WTC11 (cell line): Measurements from ENCODE around the gene TLR7. TPM values are rescaled to one million over a fixed set of nuclear protein-coding genes. Genes with fewer than 3 reads are reported as not detected.

Source experiments
- ATAC-seq: fragments of 200-7000 bp; cut with Tn5 transposase; 2 replicates; pipeline ENCODE4 v1.10.0; 2021; ENCODE audit warnings: mild to moderate bottlenecking, moderate library complexity
- CTCF ChIA-PET: fragments of 300-600 bp; sonication (Branson Sonifier 250); formaldehyde crosslinking; loops from one replicate; lab custom pipeline; 2021; ENCODE audit warnings: antibody characterized with exemption; lab: Charles Lee
- POLR2A ChIA-PET: fragments of 350-600 bp; sonication (Branson Sonifier 250); formaldehyde crosslinking; loops from one replicate; lab custom pipeline; 2021; ENCODE audit warnings: antibody characterized with exemption; lab: Charles Lee
- DNase-seq: peaks from one replicate; pipeline ENCODE4 v3.0.0; 2021; ENCODE audit warnings: low spot score
- H3K27ac Mint-ChIP-seq: 2 replicates; pipeline ENCODE4 v1.8.0; 2021; ENCODE audit warnings: mixed read lengths
- H3K27me3 Mint-ChIP-seq: 2 replicates; pipeline ENCODE4 v1.8.0; 2021; ENCODE audit warnings: low read depth, mild to moderate bottlenecking, moderate library complexity, mixed read lengths
- H3K36me3 Mint-ChIP-seq: 2 replicates; pipeline ENCODE4 v1.8.0; 2021; ENCODE audit warnings: mixed read lengths
- H3K4me1 Mint-ChIP-seq: 2 replicates; pipeline ENCODE4 v1.8.0; 2022; ENCODE audit warnings: mixed read lengths
- H3K4me3 Mint-ChIP-seq: 2 replicates; pipeline ENCODE4 v1.8.0; 2021; ENCODE audit warnings: mild to moderate bottlenecking, moderate library complexity, mixed read lengths
- H3K9me3 Mint-ChIP-seq: 2 replicates; pipeline ENCODE4 v1.8.0; 2021; ENCODE audit warnings: mixed read lengths
- ARID4B ChIP-seq: sonication (generic); formaldehyde crosslinking; IDR thresholded peaks from 2 replicates; pipeline ENCODE4 v1.8.0; 2023; ENCODE audit warnings: missing genetic modification reagents, mild to moderate bottlenecking, borderline replicate concordance
- ATF1 ChIP-seq: sonication (generic); formaldehyde crosslinking; IDR thresholded peaks from 2 replicates; pipeline ENCODE4 v1.8.1; 2023; ENCODE audit warnings: mild to moderate bottlenecking, moderate library complexity, missing genetic modification reagents
- ATF6 ChIP-seq: sonication (generic); formaldehyde crosslinking; IDR thresholded peaks from 2 replicates; pipeline ENCODE4 v1.8.1; 2023; ENCODE audit warnings: mild to moderate bottlenecking, missing genetic modification reagents
- CBFB ChIP-seq: sonication (generic); formaldehyde crosslinking; IDR thresholded peaks from 2 replicates; pipeline ENCODE4 v1.8.1; 2022; ENCODE audit warnings: mild to moderate bottlenecking, low read depth, missing genetic modification reagents
- CREB1 ChIP-seq: sonication (generic); formaldehyde crosslinking; IDR thresholded peaks from 2 replicates; pipeline ENCODE4 v1.8.0; 2023; ENCODE audit warnings: mild to moderate bottlenecking, missing genetic modification reagents
- CREM ChIP-seq: sonication (generic); formaldehyde crosslinking; IDR thresholded peaks from 2 replicates; pipeline ENCODE4 v1.8.1; 2022; ENCODE audit warnings: mild to moderate bottlenecking, missing genetic modification reagents, moderate library complexity
- E2F5 ChIP-seq: sonication (generic); formaldehyde crosslinking; IDR thresholded peaks from 2 replicates; pipeline ENCODE4 v1.8.1; 2022; ENCODE audit warnings: mild to moderate bottlenecking, moderate library complexity, missing genetic modification reagents
- EMX1 ChIP-seq: fragments of 250-450 bp; sonication (Bioruptor Pico); IDR thresholded peaks from 2 replicates; pipeline ENCODE4 v1.8.0; 2021; ENCODE audit warnings: mild to moderate bottlenecking
- FOXJ3 ChIP-seq: sonication (generic); formaldehyde crosslinking; IDR thresholded peaks from 2 replicates; pipeline ENCODE4 v1.9.0; 2021; ENCODE audit warnings: missing genetic modification reagents, mild to moderate bottlenecking, borderline replicate concordance
- FOXP4 ChIP-seq: sonication (generic); formaldehyde crosslinking; IDR thresholded peaks from 2 replicates; pipeline ENCODE4 v1.8.0; 2022; ENCODE audit warnings: mild to moderate bottlenecking, missing genetic modification reagents
- IRF2 ChIP-seq: sonication (generic); formaldehyde crosslinking; IDR thresholded peaks from 2 replicates; pipeline ENCODE4 v1.8.0; 2022; ENCODE audit warnings: low read depth, missing genetic modification reagents, borderline replicate concordance
- JAZF1 ChIP-seq: fragments of 250-450 bp; sonication (Bioruptor Pico); IDR thresholded peaks from 2 replicates; pipeline ENCODE4 v1.9.0; 2021; ENCODE audit warnings: moderate library complexity, mild to moderate bottlenecking, inconsistent platforms
- MLX ChIP-seq: sonication (generic); formaldehyde crosslinking; IDR thresholded peaks from 2 replicates; pipeline ENCODE4 v1.8.1; 2023; ENCODE audit warnings: mild to moderate bottlenecking, missing genetic modification reagents, moderate library complexity
- MXD4 ChIP-seq: fragments of 250-450 bp; sonication (Bioruptor Pico); IDR thresholded peaks from 2 replicates; pipeline ENCODE4 v1.8.0; 2021; ENCODE audit warnings: mild to moderate bottlenecking, moderate library complexity, borderline replicate concordance
- PRRX2 ChIP-seq: fragments of 250-450 bp; sonication (Bioruptor Pico); IDR thresholded peaks from 2 replicates; pipeline ENCODE4 v1.8.0; 2021; ENCODE audit warnings: mild to moderate bottlenecking
- RELA ChIP-seq: sonication (generic); formaldehyde crosslinking; IDR thresholded peaks from 2 replicates; pipeline ENCODE4 v1.8.1; 2022; ENCODE audit warnings: missing genetic modification reagents, mild to moderate bottlenecking, borderline replicate concordance
- ZBTB21 ChIP-seq: sonication (generic); formaldehyde crosslinking; IDR thresholded peaks from 2 replicates; pipeline ENCODE4 v1.8.1; 2023; ENCODE audit warnings: mild to moderate bottlenecking, missing genetic modification reagents, borderline replicate concordance
- ZBTB43 ChIP-seq: sonication (generic); formaldehyde crosslinking; IDR thresholded peaks from 2 replicates; pipeline ENCODE4 v1.8.1; 2023; ENCODE audit warnings: mild to moderate bottlenecking, missing genetic modification reagents
- ZNF396 ChIP-seq: fragments of 250-450 bp; sonication (Bioruptor Pico); IDR thresholded peaks from 2 replicates; pipeline ENCODE4 v1.8.0; 2021; ENCODE audit warnings: mild to moderate bottlenecking, moderate library complexity, borderline replicate concordance
- total RNA-seq: library from RNA; stranded (reverse); gene quantifications from 3 replicates; pipeline ENCODE4 v1.2.3, GENCODE V29; 2021

Gene TLR7
- total RNA-seq, 1 experiment from 2014 or later, result not detected

GRCh38 chrX:12895866-12896265, 29.0 kb downstream of the TLR7 start:
- Mint-ChIP-seq H3K4me1 (peaks cover 19% of the 10 kb centered on the region), H3K4me3 (no peak overlapping the region), H3K27me3 (no peaks in the 10 kb centered on the region), H3K27ac (no peak overlapping the region), H3K9me3 (no peaks in the 10 kb centered on the region), H3K36me3 (no peaks in the 10 kb centered on the region)
- ChIA-PET CTCF (no interaction called here), POLR2A (no interaction called here)
- TF ChIP-seq CREB1 (no peak), ZBTB43 (CRISPR knock-in tag) (no peak), CREM (no peak), JAZF1 (CRISPR knock-in tag) (no peak), RELA (no peak), MLX (CRISPR knock-in tag) (no peak), ZBTB21 (CRISPR knock-in tag) (no peak), ATF6 (CRISPR knock-in tag) (no peak), MXD4 (CRISPR knock-in tag) (no peak), E2F5 (no peak), PRRX2 (no peak), IRF2 (CRISPR knock-in tag) (no peak), ARID4B (no peak), ATF1 (CRISPR knock-in tag) (no peak)
- ATAC-seq (no peak), DNase-seq (no peak)

GRCh38 chrX:12896935-12897334, 30.1 kb downstream of the TLR7 start:
- no peaks in the 10 kb centered on the region for H3K36me3 Mint-ChIP-seq
- no peak for TF ChIP-seq ZNF396 (CRISPR knock-in tag)
- TF ChIP-seq FOXP4 (CRISPR knock-in tag), result no peak
- no peak for TF ChIP-seq FOXJ3 (CRISPR knock-in tag)
- TF ChIP-seq CBFB (CRISPR knock-in tag), result no peak
- no peak for TF ChIP-seq EMX1 (CRISPR knock-in tag)
- TF ChIP-seq, all 79 proteins: peak for 0
- CTCF ChIA-PET, result interaction anchor here (0.8 kb wide), 1 partner anchor 83 kb away, joined by 3 read pairs; no protein-coding TSS in a partner anchor
- POLR2A ChIA-PET, result no interaction called here
- H3K4me3 Mint-ChIP-seq, result no peak overlapping the region
- no peaks in the 10 kb centered on the region; the same call in 1 of the 2 replicates for H3K27me3 Mint-ChIP-seq
- peaks cover 21% of the 10 kb centered on the region for H3K4me1 Mint-ChIP-seq
- no peak for DNase-seq
- no peaks in the 10 kb centered on the region for H3K9me3 Mint-ChIP-seq
- H3K27ac Mint-ChIP-seq, result no peak overlapping the region
- no peak for ATAC-seq
